KMS-11 (cell line): ENCODE results near the gene TIAL1.
"Not testable (repeated sequence)": the region's sequence is repeated elsewhere in the genome, so short reads cannot be mapped to it uniquely, and the experiment has no call there.

Experiments
- H2AFZ ChIP-seq: fragments of 200-600 bp; sonication (generic); 2 replicates; pipeline ENCODE4 v1.6.1; 2016; ENCODE audit warnings: antibody characterized with exemption, mixed run types, low read depth
- H3K27ac ChIP-seq: fragments of 200-600 bp; sonication (generic); 2 replicates; pipeline ENCODE4 v1.6.1; 2016; ENCODE audit warnings: mild to moderate bottlenecking, mixed run types
- H3K27me3 ChIP-seq: fragments of 200-600 bp; sonication (generic); 2 replicates; pipeline ENCODE4 v1.6.1; 2017; ENCODE audit warnings: mild to moderate bottlenecking, low read depth, mixed run types, moderate library complexity; ENCODE audit not compliant: insufficient read depth
- H3K36me3 ChIP-seq: fragments of 200-600 bp; sonication (generic); 2 replicates; pipeline ENCODE4 v1.6.1; 2017; ENCODE audit warnings: mild to moderate bottlenecking, mixed run types; ENCODE audit not compliant: insufficient read depth
- H3K4me1 ChIP-seq: fragments of 200-600 bp; sonication (generic); 2 replicates; pipeline ENCODE4 v1.6.1; 2016; ENCODE audit warnings: mild to moderate bottlenecking, low read depth, mixed run types; ENCODE audit not compliant: poor library complexity, severe bottlenecking
- H3K4me2 ChIP-seq: fragments of 200-600 bp; sonication (generic); 2 replicates; pipeline ENCODE4 v1.7.0; 2016; ENCODE audit warnings: mild to moderate bottlenecking, mixed run types
- H3K4me3 ChIP-seq: fragments of 200-600 bp; sonication (generic); IDR thresholded peaks from 2 replicates; pipeline ENCODE4 v1.6.1; 2017; ENCODE audit warnings: low read depth, low read length, mixed read lengths; ENCODE audit not compliant: insufficient read depth
- H3K79me2 ChIP-seq: fragments of 200-600 bp; sonication (generic); 2 replicates; pipeline ENCODE4 v1.6.1; 2016; ENCODE audit warnings: low read depth, mixed run types; ENCODE audit not compliant: insufficient read depth
- H3K9ac ChIP-seq: fragments of 200-600 bp; sonication (generic); 2 replicates; pipeline ENCODE4 v1.6.1; 2016; ENCODE audit warnings: mild to moderate bottlenecking, mixed run types
- H4K20me1 ChIP-seq: fragments of 200-600 bp; sonication (generic); 2 replicates; pipeline ENCODE4 v1.6.1; 2016; ENCODE audit warnings: mild to moderate bottlenecking, mixed run types; ENCODE audit not compliant: insufficient read depth
- CTCF ChIP-seq: fragments of 200-600 bp; sonication (generic); conservative IDR thresholded peaks from 2 replicates; pipeline ENCODE4 v1.6.1; 2017; ENCODE audit warnings: low read depth, mild to moderate bottlenecking, antibody characterized with exemption, low read length, moderate library complexity, mixed read lengths

TIAL1 gene

DNA sequence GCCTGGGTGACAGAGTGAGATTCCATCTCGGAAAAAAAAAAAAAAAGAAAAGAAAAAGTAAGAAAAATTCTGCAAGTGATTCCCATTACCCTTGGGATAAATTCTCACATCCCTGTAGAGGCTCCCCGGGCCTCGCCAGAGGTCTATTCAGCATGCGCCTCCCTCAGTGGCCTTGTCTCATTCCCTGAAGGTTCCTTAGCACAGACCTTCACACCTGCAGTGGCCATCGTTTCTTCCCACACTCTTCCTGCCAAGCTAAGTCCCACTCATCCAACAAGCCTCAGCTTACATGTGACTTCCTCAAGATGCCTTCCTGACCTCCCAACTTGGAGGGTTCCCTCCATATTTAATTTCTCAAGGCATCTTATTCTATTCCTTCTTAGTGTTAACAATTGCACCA, 33.5 kb upstream of the TIAL1 start:
- Histone ChIP-seq H3K9ac (no peak overlapping the region), H3K36me3 (no peaks in the 10 kb centered on the region), H3K27me3 (no peaks in the 10 kb centered on the region), H3K4me1 (no peaks in the 10 kb centered on the region), H3K79me2 (no peaks in the 10 kb centered on the region), H3K4me3 (no peak overlapping the region), H2AFZ (no peak overlapping the region), H3K4me2 (no peak overlapping the region), H3K27ac (no peak overlapping the region), H4K20me1 (no peaks in the 10 kb centered on the region)
- no peak for TF ChIP-seq CTCF

DNA sequence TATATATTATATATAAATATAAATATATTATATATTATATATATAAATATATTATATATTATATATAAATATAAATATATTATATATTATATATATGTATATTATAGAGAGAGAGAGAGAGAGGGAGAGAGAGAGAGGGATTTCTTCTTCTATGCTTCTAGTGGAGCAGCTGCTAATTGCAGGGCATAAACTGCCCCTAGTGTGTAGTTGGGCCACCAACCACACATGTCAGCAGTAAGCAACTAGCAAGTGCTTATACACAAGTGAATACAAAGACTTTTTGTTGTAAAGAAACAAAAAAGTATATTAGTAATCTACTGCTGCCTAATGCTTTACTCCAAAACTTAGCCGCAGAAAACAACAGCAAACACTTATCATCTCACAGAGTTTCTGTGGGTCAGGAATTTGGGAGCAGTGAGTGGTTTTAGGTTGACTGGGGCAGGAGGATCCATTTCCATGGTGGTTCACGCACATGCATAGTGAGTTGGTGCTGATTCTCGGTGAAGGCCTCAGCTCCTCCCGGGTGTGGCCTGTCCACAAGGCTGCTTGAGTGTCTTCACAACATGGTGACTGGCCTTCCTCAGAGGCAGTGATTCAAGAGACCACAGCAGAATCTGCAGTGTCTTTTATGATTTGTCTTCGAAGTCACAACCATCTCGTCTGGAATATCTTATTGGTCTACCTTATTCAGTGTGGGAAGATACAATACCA, 29.0 kb upstream of the TIAL1 start:
- H3K79me2 ChIP-seq = no peaks in the 10 kb centered on the region
- H3K4me1 ChIP-seq = no peaks in the 10 kb centered on the region
- H3K4me2 ChIP-seq = no peak overlapping the region
- no peaks in the 10 kb centered on the region for H3K36me3 ChIP-seq
- H3K4me3 ChIP-seq = no peak overlapping the region
- H3K9ac ChIP-seq = no peak overlapping the region
- H2AFZ ChIP-seq = no peak overlapping the region
- TF ChIP-seq CTCF = no peak
- no peaks in the 10 kb centered on the region for H4K20me1 ChIP-seq
- H3K27ac ChIP-seq = no peak overlapping the region
- H3K27me3 ChIP-seq = no peaks in the 10 kb centered on the region

DNA sequence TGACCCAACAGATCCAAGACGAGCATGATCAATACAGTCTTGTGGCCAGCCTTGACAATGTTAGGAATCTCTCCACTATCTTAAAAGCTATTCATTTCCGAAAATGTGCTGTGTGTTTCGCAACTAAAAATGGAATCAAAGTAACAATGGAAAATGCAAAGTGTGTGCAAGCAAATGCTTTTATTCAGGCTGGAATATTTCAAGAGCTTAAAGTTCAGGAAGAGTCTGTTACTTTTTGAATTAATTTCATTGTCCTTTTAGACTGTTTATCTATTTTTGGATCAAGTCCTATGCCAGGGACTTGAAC, 24.3 kb upstream of the TIAL1 start:
- Histone ChIP-seq H3K36me3 (no peaks in the 10 kb centered on the region), H3K79me2 (no peaks in the 10 kb centered on the region), H2AFZ (no peak overlapping the region), H4K20me1 (no peaks in the 10 kb centered on the region), H3K4me1 (no peaks in the 10 kb centered on the region), H3K4me2 (no peak overlapping the region), H3K27ac (no peak overlapping the region), H3K4me3 (no peak overlapping the region), H3K9ac (no peak overlapping the region), H3K27me3 (no peaks in the 10 kb centered on the region)
- no peak for TF ChIP-seq CTCF

- no peak overlapping the region for H3K9ac ChIP-seq
- no peak overlapping the region for H3K27ac ChIP-seq
- TF ChIP-seq CTCF = no peak
Observed at GRCh38 chr10:119620241-119621077, 23.7 kb upstream of the TIAL1 start.

DNA sequence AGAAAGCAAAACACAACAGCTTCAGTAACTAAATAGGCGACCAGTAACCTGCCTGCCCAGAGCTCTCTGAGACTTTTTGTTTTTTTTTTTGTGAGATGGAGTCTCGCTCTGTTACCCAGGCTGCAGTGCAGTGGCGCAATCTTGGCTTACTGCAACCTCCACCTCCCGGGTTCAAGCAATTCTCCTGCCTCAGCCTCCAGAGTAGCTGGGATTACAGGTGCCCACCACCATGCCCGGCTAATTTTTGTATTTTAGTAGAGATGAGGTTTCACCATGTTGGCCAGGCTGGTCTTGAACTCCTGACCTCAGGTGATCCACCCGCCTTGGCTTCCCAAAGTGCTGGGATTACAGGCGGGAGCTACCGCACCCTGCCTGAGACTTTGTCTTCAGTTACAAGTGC, 23.0 kb upstream of the TIAL1 start:
- not testable (repeated sequence) for H3K9ac ChIP-seq, H2AFZ ChIP-seq, H3K27ac ChIP-seq, H3K79me2 ChIP-seq, H3K4me3 ChIP-seq, H3K36me3 ChIP-seq, H3K4me2 ChIP-seq, H4K20me1 ChIP-seq, H3K27me3 ChIP-seq, H3K4me1 ChIP-seq

More at GRCh38 chr10:119620241-119621077, 23.7 kb upstream of the TIAL1 start:
- H3K4me1 ChIP-seq = no peaks in the 10 kb centered on the region
- no peak overlapping the region for H3K4me3 ChIP-seq
- no peak overlapping the region for H2AFZ ChIP-seq
- H3K27me3 ChIP-seq = no peaks in the 10 kb centered on the region
- H3K4me2 ChIP-seq = no peak overlapping the region
- no peaks in the 10 kb centered on the region for H3K79me2 ChIP-seq
- H4K20me1 ChIP-seq = no peaks in the 10 kb centered on the region
- H3K36me3 ChIP-seq = no peaks in the 10 kb centered on the region
